ENCODE results near the gene TLR10. TPM values are rescaled to one million over a fixed set of nuclear protein-coding genes. Genes with fewer than 3 reads are reported as not detected.

Gene TLR10
- total and polyA plus RNA-seq, 2 experiments from 2014 or later, result not detected

DNA sequence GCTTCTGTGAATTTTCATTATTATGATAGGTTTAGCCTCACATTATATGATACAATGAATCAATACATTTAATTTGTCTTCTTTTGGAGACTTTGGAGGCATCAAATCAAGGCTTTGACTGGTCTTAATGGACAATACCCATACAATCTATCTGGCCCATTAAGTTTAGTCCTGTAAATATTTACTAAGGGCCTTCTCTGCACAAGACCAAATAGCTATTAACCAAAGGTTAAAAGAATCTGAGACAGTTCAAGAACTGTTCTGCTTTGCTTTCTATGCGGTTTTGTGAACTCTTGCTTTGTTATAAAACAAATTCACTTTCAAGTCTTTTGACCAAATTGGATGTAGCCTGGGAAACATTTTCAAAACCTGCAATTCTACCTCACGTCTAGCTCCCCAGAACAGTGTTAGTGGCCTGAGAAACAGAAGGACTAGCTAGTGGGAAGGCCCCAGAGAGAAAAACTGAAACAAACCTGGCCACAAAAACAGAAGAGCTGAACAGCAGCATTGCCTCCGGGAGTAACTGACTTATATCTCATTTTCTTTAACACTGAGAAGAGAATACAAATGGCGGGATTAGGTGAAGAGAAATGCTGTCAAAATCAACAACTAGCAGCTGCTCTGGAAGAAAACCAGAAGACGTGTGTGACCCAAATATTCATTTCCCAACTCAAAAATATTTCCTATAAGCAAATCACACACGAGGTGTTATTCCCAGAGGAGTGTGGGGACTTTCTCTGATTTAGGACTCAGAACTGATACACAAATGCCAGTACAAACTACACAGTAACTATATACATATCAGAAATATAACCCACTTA is 21.3 kb upstream of the TLR10 start:
- Histone ChIP-seq H3K9ac (no peak overlapping the region), H3K4me1 (ENCODE audit: insufficient read depth) (peaks cover 8% of the 10 kb centered on the region), H3K27me3 (replicated peaks; ENCODE audit: insufficient read depth) (no peaks in the 10 kb centered on the region), H3K9me2 (ENCODE audit: insufficient read depth) (no peaks in the 10 kb centered on the region), H3K27ac (no peak overlapping the region), H4K20me1 (ENCODE audit: insufficient read depth) (no peaks in the 10 kb centered on the region), H3K9me3 (ENCODE audit: low read depth) (no peaks in the 10 kb centered on the region), H3F3A (ENCODE audit: insufficient read depth) (no peaks in the 10 kb centered on the region), H3K4me2 (ENCODE audit: unreplicated experiment) (no peak overlapping the region), H3K4me3 (no peak overlapping the region), H3K36me3 (ENCODE audit: low read depth) (no peaks in the 10 kb centered on the region), H2AFZ (peak overlapping the region; percentile 71), H3K79me2 (ENCODE audit: insufficient read depth) (no peaks in the 10 kb centered on the region)
- no peak for DNase-seq
- in situ Hi-C loops (cut with MboI), result no loop called here
- WGBS, 2 experiments (ENCODE audit: low coverage in 1 of 2, low lambda C conversion rate in 2 of 2, missing lambda C conversion rate in 2 of 2), result 36 to 42% methylated on average over 6 of the region's 6 CpGs
- TF ChIP-seq EZH2phosphoT487 (IDR thresholded peaks at IDR 0.05; ENCODE audit: insufficient read depth, low read depth) (no peak), EZH2 (IDR thresholded peaks at IDR 0.05; ENCODE audit: insufficient read depth, poor library complexity, severe bottlenecking) (no peak)

GRCh38 chr4:38802561-38803355 is 20.0 kb upstream of the TLR10 start:
- no peak overlapping the region for H3K27ac ChIP-seq
- 90% methylated on average over 15 of the region's 15 CpGs for WGBS, 2 experiments (ENCODE audit: low coverage in 1 of 2, low lambda C conversion rate in 2 of 2, missing lambda C conversion rate in 2 of 2)
- TF ChIP-seq EZH2phosphoT487 (IDR thresholded peaks at IDR 0.05; ENCODE audit: insufficient read depth, low read depth) (no peak), EZH2 (IDR thresholded peaks at IDR 0.05; ENCODE audit: insufficient read depth, poor library complexity, severe bottlenecking) (no peak)
- H3K9me3 ChIP-seq (ENCODE audit: low read depth), result no peaks in the 10 kb centered on the region
- H4K20me1 ChIP-seq (ENCODE audit: insufficient read depth), result no peaks in the 10 kb centered on the region
- H3F3A ChIP-seq (ENCODE audit: insufficient read depth), result no peaks in the 10 kb centered on the region
- in situ Hi-C loops (cut with MboI), result no loop called here
- peaks cover 8% of the 10 kb centered on the region for H3K4me1 ChIP-seq (ENCODE audit: insufficient read depth)
- H3K4me2 ChIP-seq (ENCODE audit: unreplicated experiment), result no peak overlapping the region
- no peaks in the 10 kb centered on the region for H3K36me3 ChIP-seq (ENCODE audit: low read depth)
- no peak overlapping the region for H3K4me3 ChIP-seq
- H3K9me2 ChIP-seq (ENCODE audit: insufficient read depth), result no peaks in the 10 kb centered on the region
- no peak for DNase-seq
- no peak overlapping the region for H3K9ac ChIP-seq
- H2AFZ ChIP-seq, result no peak overlapping the region
- no peaks in the 10 kb centered on the region for H3K27me3 ChIP-seq (replicated peaks; ENCODE audit: insufficient read depth)
- H3K79me2 ChIP-seq (ENCODE audit: insufficient read depth), result no peaks in the 10 kb centered on the region

GRCh38 chr4:38800961-38801450 is 18.2 kb upstream of the TLR10 start:
- no peaks in the 10 kb centered on the region for H3F3A ChIP-seq (ENCODE audit: insufficient read depth)
- no peak overlapping the region for H3K4me3 ChIP-seq
- in situ Hi-C loops (cut with MboI), result no loop called here
- no peak overlapping the region for H3K9ac ChIP-seq
- H4K20me1 ChIP-seq (ENCODE audit: insufficient read depth), result no peaks in the 10 kb centered on the region
- WGBS, 2 experiments (ENCODE audit: low coverage in 1 of 2, low lambda C conversion rate in 2 of 2, missing lambda C conversion rate in 2 of 2), result 75 to 76% methylated on average over 3 of the region's 3 CpGs
- H3K4me2 ChIP-seq (ENCODE audit: unreplicated experiment), result no peak overlapping the region
- TF ChIP-seq EZH2phosphoT487 (IDR thresholded peaks at IDR 0.05; ENCODE audit: insufficient read depth, low read depth), result no peak
- TF ChIP-seq EZH2 (IDR thresholded peaks at IDR 0.05; ENCODE audit: insufficient read depth, poor library complexity, severe bottlenecking), result no peak
- no peaks in the 10 kb centered on the region for H3K79me2 ChIP-seq (ENCODE audit: insufficient read depth)
- H3K9me3 ChIP-seq (ENCODE audit: low read depth), result no peaks in the 10 kb centered on the region
- no peak overlapping the region for H2AFZ ChIP-seq
- no peaks in the 10 kb centered on the region for H3K36me3 ChIP-seq (ENCODE audit: low read depth)
- no peak overlapping the region for H3K27ac ChIP-seq
- no peak for DNase-seq
- H3K27me3 ChIP-seq (replicated peaks; ENCODE audit: insufficient read depth), result peaks cover 7% of the 10 kb centered on the region; the same call in 1 of the 2 replicates
- no peaks in the 10 kb centered on the region for H3K9me2 ChIP-seq (ENCODE audit: insufficient read depth)
- peaks cover 8% of the 10 kb centered on the region for H3K4me1 ChIP-seq (ENCODE audit: insufficient read depth)

DNA sequence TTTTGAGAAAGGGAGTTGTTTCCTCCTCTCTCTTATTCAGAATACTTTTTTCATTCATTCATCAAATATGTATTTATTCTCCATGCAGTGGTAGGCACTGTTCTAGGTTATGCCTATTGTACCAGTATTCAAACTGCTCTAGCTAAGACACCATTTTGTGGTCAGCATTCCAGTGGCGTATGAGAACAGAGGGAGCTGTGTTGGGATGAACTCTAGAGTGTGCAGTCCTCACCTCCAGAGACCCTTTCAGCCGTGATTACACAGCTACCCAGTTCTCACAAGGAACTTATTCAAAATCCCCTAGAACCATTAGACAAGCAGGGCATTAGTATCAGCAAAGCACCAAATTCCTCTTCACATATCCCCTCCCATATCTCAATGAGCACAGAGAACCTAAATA is 17.6 kb upstream of the TLR10 start:
- Histone ChIP-seq H3K79me2 (ENCODE audit: insufficient read depth) (no peaks in the 10 kb centered on the region), H3K36me3 (ENCODE audit: low read depth) (no peaks in the 10 kb centered on the region), H3K27me3 (replicated peaks; ENCODE audit: insufficient read depth) (peaks cover 7% of the 10 kb centered on the region), H3K4me1 (ENCODE audit: insufficient read depth) (peaks cover 4% of the 10 kb centered on the region; the same call in 1 of the 2 replicates), H3F3A (ENCODE audit: insufficient read depth) (no peaks in the 10 kb centered on the region), H3K9me3 (ENCODE audit: low read depth) (no peaks in the 10 kb centered on the region), H3K9ac (no peak overlapping the region), H3K4me3 (no peak overlapping the region), H2AFZ (no peak overlapping the region), H3K4me2 (ENCODE audit: unreplicated experiment) (no peak overlapping the region), H3K27ac (no peak overlapping the region), H3K9me2 (ENCODE audit: insufficient read depth) (no peaks in the 10 kb centered on the region), H4K20me1 (ENCODE audit: insufficient read depth) (no peaks in the 10 kb centered on the region)
- DNase-seq, result no peak
- TF ChIP-seq EZH2 (IDR thresholded peaks at IDR 0.05; ENCODE audit: insufficient read depth, poor library complexity, severe bottlenecking) (no peak), EZH2phosphoT487 (IDR thresholded peaks at IDR 0.05; ENCODE audit: insufficient read depth, low read depth) (no peak)
- 85 to 95% methylated on average over 2 of the region's 2 CpGs for WGBS, 2 experiments (ENCODE audit: low coverage in 1 of 2, low lambda C conversion rate in 2 of 2, missing lambda C conversion rate in 2 of 2)
- in situ Hi-C loops (cut with MboI), result no loop called here

All from GM23248 (cell line).